ENCODE results near the gene ZNF81.

- TF ChIP-seq, protein P1, sequence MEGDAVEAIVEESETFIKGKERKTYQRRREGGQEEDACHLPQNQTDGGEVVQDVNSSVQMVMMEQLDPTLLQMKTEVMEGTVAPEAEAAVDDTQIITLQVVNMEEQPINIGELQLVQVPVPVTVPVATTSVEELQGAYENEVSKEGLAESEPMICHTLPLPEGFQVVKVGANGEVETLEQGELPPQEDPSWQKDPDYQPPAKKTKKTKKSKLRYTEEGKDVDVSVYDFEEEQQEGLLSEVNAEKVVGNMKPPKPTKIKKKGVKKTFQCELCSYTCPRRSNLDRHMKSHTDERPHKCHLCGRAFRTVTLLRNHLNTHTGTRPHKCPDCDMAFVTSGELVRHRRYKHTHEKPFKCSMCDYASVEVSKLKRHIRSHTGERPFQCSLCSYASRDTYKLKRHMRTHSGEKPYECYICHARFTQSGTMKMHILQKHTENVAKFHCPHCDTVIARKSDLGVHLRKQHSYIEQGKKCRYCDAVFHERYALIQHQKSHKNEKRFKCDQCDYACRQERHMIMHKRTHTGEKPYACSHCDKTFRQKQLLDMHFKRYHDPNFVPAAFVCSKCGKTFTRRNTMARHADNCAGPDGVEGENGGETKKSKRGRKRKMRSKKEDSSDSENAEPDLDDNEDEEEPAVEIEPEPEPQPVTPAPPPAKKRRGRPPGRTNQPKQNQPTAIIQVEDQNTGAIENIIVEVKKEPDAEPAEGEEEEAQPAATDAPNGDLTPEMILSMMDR (conservative IDR thresholded peaks at IDR 0.05 in 1 of 2, IDR thresholded peaks at IDR 0.05 in 1 of 2; ENCODE audit: low read depth in 1 of 2, low read length in 2 of 2): no peak
- no peak for TF ChIP-seq EZH2 (IDR thresholded peaks at IDR 0.05; ENCODE audit: low read length, missing control alignments)
Observed at GRCh38 chrX:47940448-47940847, 103.7 kb downstream of the ZNF81 start.

Measured in fibroblast of lung (primary cell).